WTC11 (cell line): Measurements from ENCODE around the gene BMP4.

Experiments used
- AFF4 ChIP-seq: sonication (generic); formaldehyde crosslinking; IDR thresholded peaks from 2 replicates; pipeline ENCODE4 v1.8.1; 2023; ENCODE audit warnings: mild to moderate bottlenecking, missing genetic modification reagents, borderline replicate concordance
- CTCF ChIP-seq: fragments of 200-600 bp; IDR thresholded peaks from 2 replicates; pipeline ENCODE4 v1.8.0; 2022; ENCODE audit warnings: antibody characterized with exemption
- E2F4 ChIP-seq: sonication (generic); formaldehyde crosslinking; IDR thresholded peaks from 2 replicates; pipeline ENCODE4 v1.8.1; 2022; ENCODE audit warnings: low read depth, mild to moderate bottlenecking, moderate library complexity, missing genetic modification reagents, borderline replicate concordance
- ESRRA ChIP-seq: sonication (generic); formaldehyde crosslinking; IDR thresholded peaks from 2 replicates; pipeline ENCODE4 v1.8.1; 2022; ENCODE audit warnings: mild to moderate bottlenecking, missing genetic modification reagents, borderline replicate concordance
- GABPB1 ChIP-seq: sonication (generic); formaldehyde crosslinking; IDR thresholded peaks from 2 replicates; pipeline ENCODE4 v1.8.1; 2023; ENCODE audit warnings: mild to moderate bottlenecking, missing genetic modification reagents
- MAX ChIP-seq: sonication (generic); formaldehyde crosslinking; IDR thresholded peaks from 2 replicates; pipeline ENCODE4 v1.8.0; 2022; ENCODE audit warnings: mild to moderate bottlenecking, missing genetic modification reagents
- NR2C2 ChIP-seq: sonication (generic); formaldehyde crosslinking; IDR thresholded peaks from 2 replicates; pipeline ENCODE4 v1.8.0; 2022; ENCODE audit warnings: mild to moderate bottlenecking, missing genetic modification reagents
- SP1 ChIP-seq: sonication (generic); formaldehyde crosslinking; conservative IDR thresholded peaks from 2 replicates; pipeline ENCODE4 v1.8.1; 2022; ENCODE audit warnings: missing genetic modification reagents
- TEAD4 ChIP-seq: sonication (generic); formaldehyde crosslinking; IDR thresholded peaks from 2 replicates; pipeline ENCODE4 v1.8.0; 2022; ENCODE audit warnings: mild to moderate bottlenecking, missing genetic modification reagents
- USF2 ChIP-seq: sonication (generic); formaldehyde crosslinking; IDR thresholded peaks from 2 replicates; pipeline ENCODE4 v1.8.1; 2023; ENCODE audit warnings: mild to moderate bottlenecking, missing genetic modification reagents, moderate library complexity
- ZNF317 ChIP-seq: sonication (generic); formaldehyde crosslinking; IDR thresholded peaks from 2 replicates; pipeline ENCODE4 v1.8.1; 2023; ENCODE audit warnings: low read depth, mild to moderate bottlenecking, moderate library complexity, missing genetic modification reagents, borderline replicate concordance
- ZNF416 ChIP-seq: fragments of 250-450 bp; sonication (Bioruptor Pico); IDR thresholded peaks from 2 replicates; pipeline ENCODE4 v1.9.0; 2021; ENCODE audit warnings: mild to moderate bottlenecking, inconsistent platforms

GRCh38 chr14:53951243-53951626 lies 5.4 kb downstream of the BMP4 start:
- TF ChIP-seq CTCF (no peak), ZNF317 (no peak), ZNF416 (CRISPR knock-in tag) (no peak), MAX (CRISPR knock-in tag) (no peak), USF2 (CRISPR knock-in tag) (no peak), E2F4 (CRISPR knock-in tag) (no peak), NR2C2 (CRISPR knock-in tag) (no peak), AFF4 (CRISPR knock-in tag) (no peak), SP1 (no peak), GABPB1 (CRISPR knock-in tag) (no peak), TEAD4 (CRISPR knock-in tag) (no peak), ESRRA (CRISPR knock-in tag) (no peak)
